ENCODE data around the gene AOPEP.

Gene AOPEP

DNA sequence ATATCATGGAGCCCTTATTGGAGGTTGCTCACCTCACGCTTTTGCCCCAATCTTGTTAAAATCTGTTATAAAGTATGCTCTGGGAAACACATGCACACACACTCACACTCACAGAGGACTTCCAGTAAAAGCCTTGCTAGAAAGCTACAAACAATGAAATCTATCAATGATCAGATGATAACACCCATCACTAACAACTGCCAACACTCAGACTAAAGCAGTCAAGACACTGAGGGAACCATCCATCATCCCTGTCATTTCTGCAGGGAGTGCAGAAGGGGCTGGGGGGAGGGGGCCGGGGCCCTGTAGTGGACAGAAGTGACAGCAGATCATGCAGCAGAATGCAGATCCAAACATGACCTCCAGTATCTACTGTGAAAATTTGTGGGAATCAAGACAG lies 179.1 kb downstream of the AOPEP start:
- Histone ChIP-seq H3K36me3 (ENCODE audit: control insufficient read depth in 1 of 2, insufficient read depth in 2 of 2, low read length in 2 of 2) (peaks cover 0 to under 1% of the 10 kb centered on the region in 2 donors), H3K4me1 (ENCODE audit: control insufficient read depth in 1 of 2, insufficient read depth in 2 of 2, low read length in 2 of 2) (peaks cover 0 to 5% of the 10 kb centered on the region in 2 donors), H3K4me3 (ENCODE audit: low read depth in 1 of 2, low read length in 2 of 2) (no peak overlapping the region), H3K27ac (ENCODE audit: low read length) (no peak overlapping the region), H3K27me3 (ENCODE audit: low read depth, low read length) (no peaks in the 10 kb centered on the region), H3K9me3 (ENCODE audit: control insufficient read depth in 1 of 2, low read length in 2 of 2) (no peaks in the 10 kb centered on the region)

DNA sequence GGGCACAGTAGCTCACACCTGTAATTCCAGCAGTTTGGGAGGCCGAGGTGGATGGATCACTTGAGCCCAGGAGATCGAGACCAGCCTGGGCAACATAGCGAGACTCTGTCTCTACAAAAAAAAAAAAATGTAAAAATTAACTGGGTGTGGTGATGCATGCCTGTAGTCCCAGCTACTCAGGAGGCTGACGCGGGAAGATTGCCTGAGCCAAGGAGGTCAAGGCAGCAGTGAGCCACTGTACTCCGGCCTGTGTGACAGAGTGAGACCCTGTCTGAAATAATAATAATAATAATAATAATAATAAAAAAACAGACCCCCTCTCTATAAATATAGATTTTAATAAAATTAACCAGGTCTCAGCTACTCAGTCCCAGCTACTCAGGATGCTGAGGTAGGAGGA lies 179.7 kb downstream of the AOPEP start:
- peaks cover 0 to 5% of the 10 kb centered on the region in 2 donors for H3K4me1 ChIP-seq (ENCODE audit: control insufficient read depth in 1 of 2, insufficient read depth in 2 of 2, low read length in 2 of 2)
- no peaks in the 10 kb centered on the region for H3K27me3 ChIP-seq (ENCODE audit: low read depth, low read length)
- no peaks in the 10 kb centered on the region for H3K36me3 ChIP-seq (ENCODE audit: control insufficient read depth in 1 of 2, insufficient read depth in 2 of 2, low read length in 2 of 2)
- H3K9me3 ChIP-seq (ENCODE audit: control insufficient read depth in 1 of 2, low read length in 2 of 2), result no peaks in the 10 kb centered on the region
- no peak overlapping the region for H3K27ac ChIP-seq (ENCODE audit: low read length)
- no peak overlapping the region for H3K4me3 ChIP-seq (ENCODE audit: low read depth in 1 of 2, low read length in 2 of 2)

DNA sequence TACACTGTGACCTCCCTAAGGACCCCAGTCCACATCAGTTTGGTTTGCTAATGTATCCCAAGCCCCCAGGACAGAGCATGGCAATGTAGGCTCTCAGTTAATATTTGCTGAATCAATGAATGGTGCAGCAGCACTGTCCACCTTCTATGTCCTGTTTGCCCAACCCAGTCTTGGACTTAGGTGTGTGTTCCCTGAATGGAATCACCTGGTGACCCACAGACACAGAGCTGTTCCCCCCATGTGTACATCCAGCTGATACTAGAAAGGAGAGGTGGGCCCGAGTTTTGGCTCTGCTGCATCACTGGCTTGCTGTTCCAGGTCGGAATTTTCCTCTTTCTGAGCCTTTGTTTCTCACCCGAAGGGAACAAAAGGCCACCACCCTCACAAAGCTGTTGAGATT lies 180.2 kb downstream of the AOPEP start:
- Histone ChIP-seq H3K36me3 (ENCODE audit: control insufficient read depth in 1 of 2, insufficient read depth in 2 of 2, low read length in 2 of 2) (no peaks in the 10 kb centered on the region), H3K27me3 (ENCODE audit: low read depth, low read length) (no peaks in the 10 kb centered on the region), H3K27ac (ENCODE audit: low read length) (no peak overlapping the region), H3K4me3 (ENCODE audit: low read depth in 1 of 2, low read length in 2 of 2) (no peak overlapping the region), H3K9me3 (ENCODE audit: control insufficient read depth in 1 of 2, low read length in 2 of 2) (no peaks in the 10 kb centered on the region), H3K4me1 (ENCODE audit: control insufficient read depth in 1 of 2, insufficient read depth in 2 of 2, low read length in 2 of 2) (peaks cover 0 to 5% of the 10 kb centered on the region in 2 donors)

DNA sequence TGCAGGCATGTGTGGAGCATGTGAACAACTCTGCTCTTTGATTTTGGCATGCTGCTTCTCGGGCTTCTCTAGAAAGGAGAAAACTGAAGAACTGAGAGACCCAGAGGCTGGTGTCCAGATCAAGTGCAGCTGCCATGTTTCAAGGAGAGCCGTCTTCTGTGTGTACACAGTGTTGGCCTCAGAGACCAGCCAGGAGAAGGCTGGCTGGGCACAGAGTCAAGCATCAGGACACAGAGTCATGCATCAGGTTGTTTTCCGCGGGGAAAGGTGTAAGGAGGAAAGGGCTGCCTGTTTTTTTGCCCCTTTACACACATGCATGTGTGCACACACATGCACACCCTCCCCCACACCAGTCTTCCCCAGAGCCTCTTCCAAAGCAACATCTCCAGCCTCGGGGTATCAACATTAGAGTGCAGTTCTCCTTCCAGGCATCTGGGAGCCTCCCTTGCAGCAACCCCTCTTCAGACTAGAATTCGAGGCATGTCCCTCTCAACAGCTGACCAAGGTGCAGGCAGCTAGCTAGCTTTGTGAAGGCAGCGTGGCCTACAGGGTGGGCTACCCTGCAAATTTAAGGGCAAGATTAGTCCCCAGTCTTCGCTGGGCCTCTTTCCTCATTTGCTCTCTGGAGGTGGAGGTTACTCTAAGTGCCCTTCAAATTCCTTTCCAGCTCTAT lies 180.9 kb downstream of the AOPEP start:
- H3K27ac ChIP-seq (ENCODE audit: low read length), result peak overlapping the region; percentile 61
- H3K4me1 ChIP-seq (ENCODE audit: control insufficient read depth in 1 of 2, insufficient read depth in 2 of 2, low read length in 2 of 2), result peaks cover 0 to 5% of the 10 kb centered on the region in 2 donors
- no peak overlapping the region for H3K4me3 ChIP-seq (ENCODE audit: low read depth in 1 of 2, low read length in 2 of 2)
- no peaks in the 10 kb centered on the region for H3K27me3 ChIP-seq (ENCODE audit: low read depth, low read length)
- H3K36me3 ChIP-seq (ENCODE audit: control insufficient read depth in 1 of 2, insufficient read depth in 2 of 2, low read length in 2 of 2), result no peaks in the 10 kb centered on the region
- H3K9me3 ChIP-seq (ENCODE audit: control insufficient read depth in 1 of 2, low read length in 2 of 2), result no peaks in the 10 kb centered on the region

DNA sequence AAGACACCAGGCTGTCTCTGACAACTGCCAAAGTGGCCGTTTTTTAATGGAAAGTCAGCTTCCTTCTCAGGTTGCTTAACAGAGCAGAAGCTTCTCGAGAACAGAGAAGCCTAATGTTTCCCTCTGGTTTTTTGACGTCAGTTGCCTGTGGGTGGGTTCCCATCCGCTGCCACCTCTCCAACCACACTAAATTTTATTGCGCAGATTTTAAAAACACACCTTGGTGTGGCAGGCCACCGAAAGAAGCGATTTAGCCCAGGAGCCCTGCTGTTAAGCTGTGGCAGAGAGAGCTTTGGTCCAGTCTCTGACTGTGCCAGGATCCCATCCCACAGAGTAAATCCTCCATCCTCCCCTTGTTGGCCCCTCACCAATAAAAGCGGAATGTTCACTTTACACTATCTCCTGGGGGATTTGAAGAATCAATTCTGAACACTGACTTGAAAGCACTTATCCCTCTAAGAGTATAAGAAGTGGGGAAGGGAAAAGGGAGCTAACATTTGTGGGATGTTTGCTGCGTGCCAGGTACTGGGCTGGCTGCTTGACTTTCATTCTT lies 181.6 kb downstream of the AOPEP start:
- H3K9me3 ChIP-seq (ENCODE audit: control insufficient read depth in 1 of 2, low read length in 2 of 2), result no peaks in the 10 kb centered on the region
- H3K4me1 ChIP-seq (ENCODE audit: control insufficient read depth in 1 of 2, insufficient read depth in 2 of 2, low read length in 2 of 2), result peaks cover 0 to 5% of the 10 kb centered on the region in 2 donors
- H3K27me3 ChIP-seq (ENCODE audit: low read depth, low read length), result no peaks in the 10 kb centered on the region
- peak overlapping the region; percentile 61 for H3K27ac ChIP-seq (ENCODE audit: low read length)
- H3K36me3 ChIP-seq (ENCODE audit: control insufficient read depth in 1 of 2, insufficient read depth in 2 of 2, low read length in 2 of 2), result no peaks in the 10 kb centered on the region
- H3K4me3 ChIP-seq (ENCODE audit: low read depth in 1 of 2, low read length in 2 of 2), result no peak overlapping the region

DNA sequence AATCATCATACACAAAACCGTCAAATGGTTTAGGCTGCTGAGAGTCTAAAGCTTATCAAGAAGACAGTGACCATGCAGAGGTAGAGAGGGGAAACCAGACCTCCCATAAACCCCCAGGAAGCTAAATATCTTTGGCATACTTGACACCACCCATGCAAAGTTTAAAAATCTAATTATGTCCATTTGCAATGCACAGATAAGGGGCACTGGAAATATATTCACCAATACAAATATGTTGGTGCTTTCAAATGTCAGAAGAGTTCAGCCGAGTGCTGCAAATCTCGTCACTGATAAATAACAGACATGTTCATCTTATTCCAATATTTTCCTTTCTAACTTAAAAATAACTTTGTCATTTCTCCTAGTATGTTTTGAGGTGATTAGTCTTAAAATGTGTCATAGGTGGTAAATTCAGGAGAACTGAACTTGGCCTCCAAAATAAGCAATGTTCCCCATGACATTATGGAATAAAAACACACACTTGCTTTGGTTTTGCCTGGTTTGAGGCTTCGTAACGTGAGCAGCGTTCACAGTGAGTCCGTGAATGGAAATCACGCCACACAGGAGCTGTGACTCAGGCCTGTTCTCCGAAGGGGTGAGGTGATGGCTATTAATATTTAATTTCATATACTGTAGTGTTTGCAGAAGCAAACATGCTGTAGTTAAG lies 182.2 kb downstream of the AOPEP start:
- no peaks in the 10 kb centered on the region for H3K9me3 ChIP-seq (ENCODE audit: control insufficient read depth in 1 of 2, low read length in 2 of 2)
- peaks cover 0 to 5% of the 10 kb centered on the region in 2 donors for H3K4me1 ChIP-seq (ENCODE audit: control insufficient read depth in 1 of 2, insufficient read depth in 2 of 2, low read length in 2 of 2)
- no peaks in the 10 kb centered on the region for H3K36me3 ChIP-seq (ENCODE audit: control insufficient read depth in 1 of 2, insufficient read depth in 2 of 2, low read length in 2 of 2)
- H3K4me3 ChIP-seq (ENCODE audit: low read depth in 1 of 2, low read length in 2 of 2), result no peak overlapping the region
- H3K27ac ChIP-seq (ENCODE audit: low read length), result peak overlapping the region; percentile 61
- no peaks in the 10 kb centered on the region for H3K27me3 ChIP-seq (ENCODE audit: low read depth, low read length)

DNA sequence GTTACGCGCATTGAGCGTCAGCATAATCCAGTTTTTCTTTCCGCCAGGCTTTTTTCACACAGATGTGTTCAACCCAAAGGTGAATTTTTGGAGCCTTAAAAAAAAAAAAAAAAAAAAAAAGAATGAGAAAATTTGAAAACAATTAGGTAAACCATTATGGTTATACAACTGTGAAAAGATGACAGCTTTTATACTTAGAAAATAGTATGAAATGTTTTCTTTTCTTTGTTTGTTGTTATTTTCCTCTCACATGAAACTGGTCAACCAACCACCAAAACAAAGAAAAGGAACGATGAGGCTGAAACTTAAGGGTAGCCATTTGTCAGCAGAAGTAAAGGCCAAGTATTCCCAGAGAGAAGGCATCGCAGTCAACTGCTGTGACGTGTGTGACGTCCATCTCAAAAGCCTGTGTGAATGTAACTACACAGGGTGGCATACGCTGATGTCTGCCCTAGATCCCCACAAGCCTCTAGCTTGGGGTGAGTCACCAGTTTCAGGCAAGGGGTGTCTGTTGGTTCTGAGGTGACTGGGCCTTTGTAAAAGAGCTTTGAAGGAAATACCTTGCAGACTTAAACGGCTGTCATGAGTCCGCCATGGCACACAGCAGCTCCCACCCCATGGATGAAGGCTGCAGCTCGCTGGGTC lies 182.9 kb downstream of the AOPEP start:
- no peaks in the 10 kb centered on the region for H3K36me3 ChIP-seq (ENCODE audit: control insufficient read depth in 1 of 2, insufficient read depth in 2 of 2, low read length in 2 of 2)
- no peak overlapping the region for H3K27ac ChIP-seq (ENCODE audit: low read length)
- no peaks in the 10 kb centered on the region for H3K9me3 ChIP-seq (ENCODE audit: control insufficient read depth in 1 of 2, low read length in 2 of 2)
- H3K27me3 ChIP-seq (ENCODE audit: low read depth, low read length), result no peaks in the 10 kb centered on the region
- H3K4me3 ChIP-seq (ENCODE audit: low read depth in 1 of 2, low read length in 2 of 2), result no peak overlapping the region
- H3K4me1 ChIP-seq (ENCODE audit: control insufficient read depth in 1 of 2, insufficient read depth in 2 of 2, low read length in 2 of 2), result peaks cover 0 to 5% of the 10 kb centered on the region in 2 donors

DNA sequence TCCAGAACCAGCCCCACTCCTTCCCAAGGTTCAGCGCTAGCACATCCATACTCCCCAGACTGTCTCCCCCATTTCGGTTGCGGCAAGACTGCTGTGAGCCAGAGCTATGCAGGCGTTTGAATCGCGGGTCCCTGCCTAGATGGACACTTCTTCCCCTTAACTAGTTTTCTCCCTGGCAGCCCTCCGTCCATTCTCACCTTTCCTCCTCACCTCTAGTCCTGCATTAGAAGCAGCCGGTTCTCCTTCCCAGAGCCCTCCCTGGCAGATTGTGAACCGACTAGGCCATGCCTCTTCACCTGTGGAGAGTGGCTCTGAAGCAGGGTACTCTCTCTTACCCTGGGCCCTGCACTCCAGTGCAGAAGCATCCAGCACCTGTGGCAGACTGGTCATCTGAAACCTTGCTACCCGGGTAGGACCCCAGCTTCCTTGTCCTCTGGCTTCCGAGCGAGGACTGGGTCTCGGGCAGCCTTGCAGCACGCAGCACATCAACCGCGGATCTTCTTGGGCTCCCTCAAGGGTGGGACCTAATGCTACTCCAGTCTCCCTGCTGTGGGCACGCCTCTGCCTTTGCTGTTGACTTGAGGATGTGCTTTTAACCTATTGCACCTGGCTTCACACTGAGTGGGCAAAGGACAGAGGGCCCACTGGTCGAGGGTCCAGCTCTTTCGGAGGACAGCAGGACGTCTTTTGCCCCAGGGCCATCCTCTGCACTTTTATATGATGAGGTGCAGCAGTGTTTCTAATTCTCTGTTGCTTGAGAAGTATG lies 183.6 kb downstream of the AOPEP start:
- H3K36me3 ChIP-seq (ENCODE audit: control insufficient read depth in 1 of 2, insufficient read depth in 2 of 2, low read length in 2 of 2), result no peaks in the 10 kb centered on the region
- no peaks in the 10 kb centered on the region for H3K27me3 ChIP-seq (ENCODE audit: low read depth, low read length)
- no peaks in the 10 kb centered on the region for H3K9me3 ChIP-seq (ENCODE audit: control insufficient read depth in 1 of 2, low read length in 2 of 2)
- H3K4me3 ChIP-seq (ENCODE audit: low read depth in 1 of 2, low read length in 2 of 2), result no peak overlapping the region
- no peak overlapping the region for H3K27ac ChIP-seq (ENCODE audit: low read length)
- peaks cover 0 to 9% of the 10 kb centered on the region in 2 donors for H3K4me1 ChIP-seq (ENCODE audit: control insufficient read depth in 1 of 2, insufficient read depth in 2 of 2, low read length in 2 of 2)

DNA sequence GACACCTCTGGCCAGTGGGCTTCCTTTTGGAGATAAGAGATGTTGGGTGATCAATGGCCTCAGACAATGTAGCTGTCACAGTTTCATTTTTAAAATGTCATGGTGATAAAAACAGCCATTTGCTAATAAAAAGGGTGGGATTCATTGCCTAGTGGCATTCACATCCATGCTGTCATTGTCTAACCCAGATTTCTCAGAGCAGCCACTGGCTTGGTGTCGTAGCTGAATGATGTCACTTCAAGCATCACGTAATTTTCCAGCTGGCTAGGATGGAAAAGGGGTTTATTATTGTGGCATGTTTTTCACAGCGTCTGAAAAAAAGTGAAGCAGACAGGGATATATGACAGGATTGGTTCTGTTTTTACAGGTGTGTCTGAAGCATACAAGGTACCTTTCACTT lies 184.7 kb downstream of the AOPEP start:
- no peaks in the 10 kb centered on the region for H3K36me3 ChIP-seq (ENCODE audit: control insufficient read depth in 1 of 2, insufficient read depth in 2 of 2, low read length in 2 of 2)
- H3K4me3 ChIP-seq (ENCODE audit: low read depth in 1 of 2, low read length in 2 of 2), result no peak overlapping the region
- no peaks in the 10 kb centered on the region for H3K27me3 ChIP-seq (ENCODE audit: low read depth, low read length)
- no peaks in the 10 kb centered on the region for H3K9me3 ChIP-seq (ENCODE audit: control insufficient read depth in 1 of 2, low read length in 2 of 2)
- H3K4me1 ChIP-seq (ENCODE audit: control insufficient read depth in 1 of 2, insufficient read depth in 2 of 2, low read length in 2 of 2), result peaks cover 0 to 9% of the 10 kb centered on the region in 2 donors
- no peak overlapping the region for H3K27ac ChIP-seq (ENCODE audit: low read length)

DNA sequence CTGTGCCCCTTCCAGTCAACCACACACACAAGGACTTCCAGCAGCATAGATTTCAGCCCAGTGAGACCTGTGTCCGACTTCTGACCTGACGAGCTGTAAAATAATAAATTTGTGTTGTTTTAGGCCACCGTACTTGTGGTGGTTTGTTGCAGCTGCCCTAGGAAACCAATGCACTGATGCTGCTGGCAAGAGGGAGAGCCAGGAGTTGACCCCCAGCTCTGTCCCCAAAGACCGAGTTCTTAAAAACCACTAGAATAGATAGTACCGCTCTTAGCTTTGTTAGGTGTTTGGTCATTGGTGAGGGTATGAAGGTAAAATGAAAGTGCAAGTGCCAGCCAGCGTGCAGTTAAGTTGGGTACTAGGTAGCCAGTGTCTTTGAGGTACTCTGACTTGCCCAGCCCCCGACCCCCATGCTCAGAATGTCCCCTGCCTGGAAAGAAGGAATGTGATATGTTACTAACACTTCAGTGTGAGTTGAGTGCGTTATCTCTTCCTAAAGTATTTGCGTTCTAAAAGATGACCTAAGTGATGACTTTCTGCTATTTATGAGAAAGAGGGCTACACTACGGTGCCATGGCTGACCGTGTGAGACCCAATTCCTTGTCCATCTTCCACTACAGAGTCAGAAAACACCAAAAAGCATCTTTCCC lies 185.6 kb downstream of the AOPEP start:
- Histone ChIP-seq H3K27ac (ENCODE audit: low read length) (no peak overlapping the region), H3K27me3 (ENCODE audit: low read depth, low read length) (no peaks in the 10 kb centered on the region), H3K4me3 (ENCODE audit: low read depth in 1 of 2, low read length in 2 of 2) (no peak overlapping the region), H3K4me1 (ENCODE audit: control insufficient read depth in 1 of 2, insufficient read depth in 2 of 2, low read length in 2 of 2) (peaks cover 0 to 9% of the 10 kb centered on the region in 2 donors), H3K36me3 (ENCODE audit: control insufficient read depth in 1 of 2, insufficient read depth in 2 of 2, low read length in 2 of 2) (no peaks in the 10 kb centered on the region), H3K9me3 (ENCODE audit: control insufficient read depth in 1 of 2, low read length in 2 of 2) (no peaks in the 10 kb centered on the region)
